GM23248 (cell line): ENCODE measurements around the gene TCF4.

ENCODE experiments used
- EZH2 ChIP-seq: fragments of 200-600 bp; sonication (generic); IDR thresholded peaks from 2 replicates; pipeline ENCODE4 v1.6.1; 2018; ENCODE audit warnings: antibody characterized with exemption, mild to moderate bottlenecking; ENCODE audit not compliant: insufficient read depth, poor library complexity, severe bottlenecking
- EZH2phosphoT487 ChIP-seq: fragments of 200-600 bp; sonication (generic); IDR thresholded peaks from 2 replicates; pipeline ENCODE4 v1.6.1; 2018; ENCODE audit warnings: antibody characterized with exemption, moderate library complexity, mild to moderate bottlenecking, low read depth; ENCODE audit not compliant: insufficient read depth

DNA sequence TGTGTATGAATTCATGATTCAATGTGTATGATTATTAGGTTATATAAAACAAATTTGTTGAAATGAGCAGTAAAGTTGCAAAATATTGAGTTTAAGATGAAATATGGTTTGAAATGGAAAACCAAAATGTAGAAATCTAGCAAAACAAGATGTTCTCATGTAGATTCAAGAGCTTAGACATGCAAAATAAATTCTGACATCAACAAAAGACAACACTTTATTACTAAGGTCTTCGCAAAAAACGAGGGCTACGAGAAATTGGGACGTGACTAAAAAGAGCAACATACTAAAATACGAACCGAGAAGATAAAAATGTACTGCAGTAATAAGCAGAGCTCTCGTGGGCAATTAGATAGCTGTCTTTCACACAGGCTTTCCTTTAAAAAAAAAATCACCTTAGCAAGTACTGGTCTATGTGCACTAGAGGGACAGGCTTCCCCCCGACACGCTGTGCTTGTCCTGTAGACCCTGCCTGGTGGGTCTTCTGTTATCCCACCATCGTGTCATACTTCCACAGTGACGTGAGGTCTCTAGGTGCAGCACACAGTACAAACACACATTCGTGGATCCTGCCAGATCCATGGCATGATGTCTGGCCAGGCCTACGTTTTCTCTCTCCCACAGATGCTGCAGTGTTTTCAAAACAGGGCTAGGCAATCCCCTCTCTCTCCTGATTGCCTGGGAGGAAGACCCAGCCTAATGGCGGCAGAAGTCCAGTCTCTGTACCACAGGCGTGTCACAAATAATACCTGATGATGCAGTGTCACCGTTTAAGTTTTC, 240.8 kb downstream of the TCF4 start:
- TF ChIP-seq EZH2phosphoT487 (no peak), EZH2 (no peak)
